Bladder microvascular endothelial cell (primary cell): ENCODE data around the gene EFNA5. TPM values are rescaled to one million over a fixed set of nuclear protein-coding genes. Genes with fewer than 3 reads are reported as not detected.

Experiments used
- total RNA-seq: library from RNA; depleted of rRNA; stranded (reverse); fragments of >200 nt; gene quantifications from 2 replicates; pipeline ENCODE4 v1.2.3, GENCODE V29; 2014

Gene EFNA5
- 0.81 and 53.3 TPM in 2 replicates for total RNA-seq

GRCh38 chr5:107670932-107671741 is at the start of gene EFNA5:
EFNA5 (minus strand) TSS chr5:107670937.

